HuH-7.5 (cell line): Measurements from ENCODE around the gene FAM219A.
A peak's percentile ranks its signal among the peaks of the same experiment; 100 is the strongest.

Experiments
- DNase-seq: peaks from one replicate; pipeline ENCODE4 v3.0.0; 2011; ENCODE audit warnings: low spot score

Gene FAM219A

DNA sequence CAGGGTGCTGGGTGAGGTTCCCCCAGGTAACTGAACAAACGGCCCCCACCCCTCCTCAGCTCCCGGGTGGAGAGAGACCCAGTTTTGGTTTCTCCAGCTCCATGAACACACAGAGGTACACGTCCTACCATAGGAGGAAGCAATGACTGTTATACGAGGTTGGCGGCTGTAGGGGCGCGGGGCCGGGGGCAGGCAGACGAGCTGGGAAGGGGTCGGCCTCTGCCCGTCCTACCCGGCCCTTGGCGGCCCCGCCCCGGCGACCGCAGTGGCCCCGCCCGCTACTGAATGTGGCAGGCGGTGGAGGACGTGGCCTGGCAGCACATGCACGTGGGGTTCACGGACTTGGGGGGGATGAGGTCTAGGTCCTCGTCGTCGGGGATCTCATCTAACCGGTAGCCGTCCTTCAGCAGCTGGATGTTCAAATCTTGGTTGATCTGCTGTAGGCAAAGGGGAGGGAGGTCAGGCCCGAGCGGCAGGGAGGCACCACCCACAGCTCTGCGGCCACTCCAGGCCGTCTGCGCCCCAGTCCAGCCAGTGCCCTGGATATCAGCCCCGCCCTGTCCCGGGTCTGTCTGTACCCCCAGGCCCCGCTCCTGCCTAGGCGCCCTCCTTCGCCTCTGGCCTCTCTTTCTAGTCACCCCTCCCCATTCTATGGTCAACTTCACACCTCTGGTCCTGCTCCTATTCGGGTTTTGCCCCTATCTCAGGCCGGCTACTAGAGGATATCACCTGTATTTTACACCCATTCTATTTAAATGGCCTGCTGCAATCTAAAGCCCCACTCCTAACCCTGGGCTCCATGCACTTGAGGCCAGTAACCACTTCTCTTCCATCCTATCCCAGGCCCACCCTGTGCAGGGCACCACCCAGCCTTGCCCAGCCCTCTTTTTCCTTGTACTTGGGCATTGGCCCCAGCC, 57.4 kb downstream of the FAM219A start:
- no peak for DNase-seq

DNA sequence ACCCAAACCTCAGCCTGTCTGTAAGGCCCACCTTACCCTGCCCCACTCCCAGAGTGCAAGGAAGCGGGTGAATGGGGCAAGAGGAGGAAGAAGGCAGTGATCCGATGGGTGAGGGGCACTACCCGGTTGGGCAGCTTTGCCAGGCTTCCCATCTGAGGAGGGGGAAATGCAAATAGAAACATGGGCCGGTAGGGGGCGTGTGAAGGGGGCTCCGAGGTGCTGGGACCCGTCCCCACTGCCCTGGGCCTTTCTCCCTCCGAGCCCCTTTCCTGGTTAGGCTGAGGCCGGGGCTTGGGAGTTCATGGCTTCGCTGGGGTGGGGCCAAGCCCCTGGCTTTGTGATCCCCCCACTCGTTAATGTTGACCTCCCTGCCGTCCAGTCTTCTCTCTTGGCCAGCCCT, 58.1 kb downstream of the FAM219A start:
- no peak for DNase-seq

DNA sequence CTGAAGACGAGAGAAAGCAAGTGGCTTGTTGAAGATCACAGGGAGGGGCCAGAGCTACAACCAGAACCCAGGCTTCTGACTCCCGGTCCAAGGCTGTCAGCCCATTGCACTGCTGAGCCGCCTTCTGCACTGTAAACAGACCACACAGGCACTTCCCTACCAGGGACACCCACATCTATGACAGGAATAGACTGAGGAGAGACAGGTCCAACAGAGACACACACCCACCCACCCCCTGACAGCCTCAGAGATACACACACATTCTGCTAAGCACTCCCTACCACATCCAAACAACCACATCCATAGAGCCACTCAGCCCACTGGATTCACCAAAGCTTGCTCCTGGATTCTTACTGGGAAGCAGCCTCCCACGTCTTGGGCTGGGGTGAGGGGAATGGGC, 58.6 kb downstream of the FAM219A start:
- DNase-seq = no peak

DNA sequence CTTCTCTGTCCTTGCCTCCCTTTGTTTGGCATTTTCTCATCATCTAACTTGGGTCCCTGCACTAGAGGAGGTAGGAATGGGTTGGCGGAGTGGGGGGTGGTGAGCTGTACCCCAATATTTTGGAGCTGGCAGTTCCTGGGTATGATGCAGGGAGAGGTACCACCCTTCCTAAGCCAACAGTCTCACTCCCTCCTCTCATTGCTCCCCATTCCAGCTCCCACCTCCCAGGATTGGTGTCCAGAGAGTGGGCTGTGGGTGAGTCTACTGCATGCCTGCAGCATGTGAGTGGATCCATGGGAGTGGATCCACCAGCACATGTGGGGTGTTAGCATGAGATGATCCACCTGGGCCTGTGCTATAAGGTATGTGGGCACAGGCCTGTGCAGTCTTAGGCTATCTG, 59.5 kb downstream of the FAM219A start:
- no peak for DNase-seq

DNA sequence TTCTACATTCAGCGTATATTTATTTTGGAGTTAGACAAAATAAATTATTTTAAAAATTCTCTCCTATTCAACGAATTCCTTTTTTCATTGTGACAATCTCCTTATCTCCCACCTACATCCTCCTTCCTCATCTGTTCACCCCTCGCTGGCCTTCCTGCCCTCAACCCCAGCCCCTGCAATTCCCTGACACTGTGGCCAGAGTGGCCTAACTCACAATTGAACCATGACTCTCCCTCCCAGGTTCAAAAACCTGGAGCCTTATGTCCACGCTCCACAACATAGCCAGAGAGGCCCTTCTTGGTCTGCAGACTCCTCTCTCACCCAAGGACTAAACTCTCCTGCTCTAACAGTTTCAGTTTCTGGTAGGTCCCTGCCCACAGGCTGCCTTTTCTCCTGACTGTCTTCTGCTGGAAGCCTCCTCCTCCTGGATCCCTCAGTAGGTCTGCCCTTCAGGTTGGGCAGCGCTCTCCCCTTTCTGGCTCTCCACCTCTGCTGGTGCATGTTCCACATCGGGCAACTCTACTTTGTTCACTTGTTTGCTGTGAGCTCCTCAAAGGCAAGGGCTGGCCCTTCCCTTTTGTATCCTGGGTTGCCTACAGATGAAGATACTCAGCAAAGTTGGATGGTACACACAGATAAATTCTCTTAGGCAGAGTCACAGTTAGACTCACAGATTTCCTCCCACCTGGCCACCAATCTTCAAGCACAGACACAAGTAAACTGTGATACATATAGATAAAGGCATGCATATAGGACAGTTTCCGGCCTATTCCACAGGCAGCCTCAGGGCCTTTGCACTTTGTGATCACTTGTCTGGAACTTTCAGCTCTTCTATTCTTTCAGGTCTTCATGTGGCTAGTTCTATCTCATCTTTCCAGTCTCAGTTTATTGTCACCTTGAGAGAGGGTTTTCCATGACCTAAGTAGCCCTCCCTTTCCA, 61.8 kb downstream of the FAM219A start:
- DNase-seq = no peak

DNA sequence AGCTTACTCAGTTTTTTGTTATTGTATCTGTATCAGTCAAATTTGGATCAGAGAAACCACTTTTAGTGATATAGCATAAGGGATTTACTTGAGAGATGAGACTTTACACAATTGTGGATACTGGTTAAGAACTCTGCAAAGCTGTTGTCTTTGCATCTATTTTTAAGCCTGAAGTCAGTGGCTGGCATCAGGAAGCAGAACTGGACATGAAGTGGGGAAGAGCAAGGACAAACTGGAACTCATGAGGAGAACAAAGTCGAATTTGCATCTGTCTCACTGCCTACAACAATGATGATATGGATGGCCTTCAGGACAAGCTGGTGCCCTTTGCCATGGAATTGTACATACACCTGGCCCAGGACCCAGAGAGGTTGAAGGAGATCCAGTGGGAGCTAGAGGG, 65.9 kb downstream of the FAM219A start:
- no peak for DNase-seq

DNA sequence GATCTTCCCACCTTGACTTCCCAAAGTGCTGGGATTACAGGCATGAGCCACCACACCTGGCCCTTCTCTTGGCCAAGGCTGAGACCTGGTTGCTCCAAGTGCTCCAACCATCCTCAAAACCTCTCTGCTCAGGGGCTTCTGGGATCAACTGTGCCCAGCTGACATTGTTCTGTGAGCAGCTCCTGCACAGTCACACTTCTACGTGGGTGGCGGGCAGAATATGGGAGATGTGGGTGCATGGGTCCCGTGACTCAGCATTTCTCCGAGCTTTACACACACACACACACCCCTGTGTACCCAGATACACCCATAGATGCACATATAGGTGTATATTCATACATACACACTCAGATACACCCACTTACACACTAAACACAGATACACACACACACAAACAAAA, 71.1 kb downstream of the FAM219A start:
- DNase-seq = no peak

DNA sequence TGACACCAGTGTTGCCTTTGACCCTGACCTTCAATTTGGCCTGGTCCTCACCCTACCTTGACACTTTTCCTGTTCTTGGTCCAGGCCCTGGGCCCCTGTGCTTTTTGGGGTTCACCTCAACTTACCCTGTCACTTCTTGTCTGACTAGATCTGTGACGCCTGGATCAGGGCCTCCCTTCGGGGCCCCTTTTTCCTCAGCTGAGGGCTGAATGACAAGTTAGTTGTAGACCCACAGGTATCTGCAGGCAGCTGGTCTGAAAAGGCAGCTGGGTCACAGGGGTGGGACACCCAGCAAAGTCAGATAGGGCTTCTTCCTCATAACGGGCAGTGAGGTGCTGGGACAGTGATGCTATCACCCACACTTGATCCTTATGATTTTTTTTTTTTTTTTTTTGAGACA, 71.7 kb downstream of the FAM219A start:
- no peak for DNase-seq

DNA sequence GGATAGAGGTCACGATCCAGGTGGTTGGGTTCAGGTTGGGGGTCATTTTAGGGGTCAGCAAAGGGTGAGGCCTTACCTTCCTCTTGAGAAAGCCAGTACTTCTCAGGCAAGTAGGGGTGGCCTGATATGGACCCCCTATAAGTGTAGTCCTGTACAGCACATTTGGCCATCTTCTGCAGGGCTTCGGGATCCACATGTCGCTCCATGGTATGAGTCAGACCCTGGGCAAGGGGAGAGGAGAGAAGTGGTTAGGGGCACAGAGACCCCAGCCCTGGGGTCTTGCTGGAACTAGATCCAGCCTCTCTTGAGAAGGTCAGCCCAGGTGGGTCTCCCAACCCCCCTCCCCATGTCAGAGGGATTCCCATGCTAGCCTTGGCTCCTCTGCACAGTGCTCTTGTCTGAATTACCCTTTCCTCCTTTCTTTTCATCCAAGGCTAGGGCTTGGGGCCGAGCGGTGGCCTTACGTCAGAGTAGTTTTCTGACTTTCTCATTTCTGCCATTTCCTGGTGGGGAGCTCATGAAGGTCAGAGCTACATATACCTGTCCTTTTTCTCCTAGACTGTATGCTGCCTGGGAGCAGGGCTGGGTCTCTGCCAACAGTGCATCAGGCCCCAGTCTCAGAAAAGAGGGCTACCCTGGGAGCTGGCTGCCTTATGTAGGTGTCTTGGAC, 72.7 kb downstream of the FAM219A start:
- DNase-seq = no peak

DNA sequence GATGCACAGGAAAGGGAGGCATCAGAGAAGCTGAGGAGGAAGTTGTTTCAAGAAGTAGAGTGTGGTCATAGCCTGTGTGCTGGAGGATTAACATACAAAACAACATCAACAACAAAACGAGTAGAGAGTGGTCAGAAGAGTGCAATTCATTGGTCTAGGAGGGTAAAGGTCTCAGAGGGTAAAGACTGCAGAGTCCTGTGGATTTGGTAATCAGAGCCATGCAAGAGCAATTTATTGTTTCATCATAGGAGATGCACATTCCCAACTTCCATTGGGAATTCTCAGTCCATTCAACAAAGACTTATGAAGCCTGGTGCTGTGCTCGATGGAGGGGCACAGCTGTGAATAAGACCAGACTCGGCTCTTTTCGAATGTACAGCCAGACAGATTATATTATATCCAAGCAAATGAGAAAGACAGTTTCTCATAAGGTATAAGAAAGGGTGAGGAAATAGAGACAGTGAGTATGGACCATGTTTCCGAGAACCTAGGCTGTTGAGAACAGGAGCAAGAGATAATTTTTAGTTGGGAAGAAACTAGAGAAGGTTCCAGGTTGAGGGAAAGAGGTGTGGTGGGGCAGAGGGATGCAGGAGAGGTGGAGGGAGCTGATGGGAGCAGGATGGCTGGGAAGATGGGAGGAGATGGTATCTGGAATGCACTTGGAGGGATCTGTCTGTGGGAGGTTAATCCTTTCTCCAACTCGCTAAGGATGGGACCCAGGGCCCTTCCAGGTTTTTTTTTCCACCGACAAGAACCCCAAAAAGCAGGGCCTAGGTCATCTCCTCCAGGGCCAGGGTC, 73.8 kb downstream of the FAM219A start:
- DNase-seq = no peak

DNA sequence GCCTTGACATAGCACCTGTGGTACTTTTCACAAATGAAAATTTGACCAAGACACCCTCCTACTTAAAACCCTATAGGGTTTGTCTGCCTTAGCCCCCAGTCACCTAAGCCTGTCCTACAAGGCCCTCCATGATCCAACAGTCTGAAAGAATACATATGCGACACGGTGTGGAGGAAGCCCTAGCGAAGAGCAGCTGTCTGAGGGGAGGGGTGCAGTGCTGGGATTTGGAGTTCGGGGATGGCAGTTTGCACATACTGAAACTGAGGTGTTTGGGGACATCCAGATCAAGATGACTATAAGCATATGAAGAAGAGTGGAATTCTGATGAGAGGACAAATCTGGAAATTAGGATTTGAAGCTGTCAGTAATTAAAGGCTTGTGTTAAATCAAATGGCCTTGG, 74.5 kb downstream of the FAM219A start:
- DNase-seq = no peak

DNA sequence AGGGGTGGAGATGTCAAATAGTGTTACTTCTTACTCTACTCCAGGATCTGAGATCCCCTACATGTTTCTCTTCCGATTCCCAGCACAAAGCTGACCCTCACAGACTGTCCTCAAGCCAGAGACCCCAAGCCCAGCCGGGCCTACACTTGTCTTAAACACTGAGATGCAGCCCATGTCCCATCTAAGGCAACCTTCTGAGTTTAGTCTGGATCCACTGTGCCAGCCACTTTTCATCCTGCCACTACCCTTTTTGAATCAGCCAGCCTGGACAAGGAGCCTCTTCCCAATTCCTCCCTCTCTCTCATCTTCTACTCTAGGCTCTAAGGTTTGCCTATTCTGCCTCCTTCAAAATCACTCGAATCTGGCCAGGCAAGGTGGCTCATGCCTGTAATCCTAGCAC, 75.5 kb downstream of the FAM219A start:
- DNase-seq = no peak

DNA sequence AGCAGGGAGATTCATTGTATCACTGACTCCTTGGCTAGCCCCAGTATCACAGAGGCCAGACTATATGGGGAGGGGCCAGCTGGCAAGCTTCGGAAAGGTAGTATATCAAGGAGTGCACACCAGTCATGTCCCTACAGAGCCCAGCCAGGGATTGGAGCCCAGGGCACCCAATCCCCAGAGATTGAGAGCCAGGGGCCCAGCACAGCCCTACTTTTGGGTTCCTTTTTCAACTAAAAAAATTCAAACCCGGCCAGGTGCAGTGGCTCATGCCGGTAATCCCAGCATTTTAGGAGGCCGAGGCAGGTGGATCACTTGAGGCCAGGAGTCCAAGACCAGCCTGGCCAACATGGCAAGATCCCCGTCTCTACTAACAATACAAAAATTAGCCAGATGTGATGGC, 76.3 kb downstream of the FAM219A start:
- no peak for DNase-seq

DNA sequence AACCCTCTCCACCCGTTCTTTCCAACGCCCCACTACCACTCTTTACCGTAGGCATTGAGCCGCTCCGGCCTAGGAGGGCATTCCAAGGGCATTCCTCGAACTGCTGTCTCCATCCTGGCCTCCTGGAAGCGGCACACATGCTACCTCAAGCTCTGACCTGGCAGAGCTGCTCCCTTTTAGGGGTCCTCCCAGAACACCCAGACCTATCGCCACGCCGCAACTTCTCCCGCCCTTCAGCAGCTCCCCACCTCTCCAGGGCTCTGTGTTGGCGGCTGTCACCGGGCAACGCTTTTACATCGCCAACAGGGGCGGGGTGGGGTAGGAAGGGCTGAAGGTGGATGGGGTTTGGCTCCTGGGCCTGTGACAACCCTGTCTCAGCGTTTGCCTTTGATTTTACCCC, 77.0 kb downstream of the FAM219A start:
- DNase-seq = no peak

DNA sequence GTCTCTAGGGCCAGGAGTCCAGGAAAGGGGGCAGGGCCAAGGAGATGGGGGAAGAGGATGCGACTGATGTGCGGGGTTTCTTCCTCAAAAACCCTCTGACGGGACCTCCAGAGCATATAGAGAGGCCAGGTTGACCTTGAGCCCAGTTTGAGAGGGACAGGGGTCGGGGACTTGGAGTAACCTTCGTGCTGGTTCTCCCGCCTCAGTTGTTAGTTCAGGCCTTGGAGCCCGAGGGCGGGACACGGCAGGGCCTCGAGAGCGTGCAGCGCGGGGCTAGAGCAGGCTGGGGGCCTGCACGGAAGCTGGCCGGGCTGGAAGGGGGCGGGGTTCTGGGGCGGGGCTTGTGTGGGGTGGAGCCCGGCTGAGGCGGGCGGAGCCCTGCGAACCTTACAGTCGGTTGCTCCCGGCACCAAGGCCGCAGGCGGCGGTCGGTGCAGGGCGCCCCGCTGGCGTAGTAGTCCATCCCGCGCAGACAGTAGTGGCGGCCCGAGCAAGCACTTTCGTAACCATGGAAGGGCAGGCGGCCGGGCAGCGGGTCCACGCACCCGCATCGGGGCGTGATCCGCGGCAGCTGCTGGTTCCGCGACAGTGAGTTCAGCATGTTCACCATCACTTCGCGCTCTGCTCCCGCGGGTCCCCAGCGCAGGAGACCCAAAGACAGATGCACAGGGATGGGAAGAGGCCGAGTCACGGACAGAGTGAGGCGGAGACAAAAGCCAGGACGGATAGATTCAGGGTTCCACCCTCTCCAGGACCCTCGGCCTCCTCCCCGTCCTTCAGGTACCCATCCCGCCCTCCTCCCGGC, 77.7 kb downstream of the FAM219A start:
- DNase-seq = peak; percentile 80

DNA sequence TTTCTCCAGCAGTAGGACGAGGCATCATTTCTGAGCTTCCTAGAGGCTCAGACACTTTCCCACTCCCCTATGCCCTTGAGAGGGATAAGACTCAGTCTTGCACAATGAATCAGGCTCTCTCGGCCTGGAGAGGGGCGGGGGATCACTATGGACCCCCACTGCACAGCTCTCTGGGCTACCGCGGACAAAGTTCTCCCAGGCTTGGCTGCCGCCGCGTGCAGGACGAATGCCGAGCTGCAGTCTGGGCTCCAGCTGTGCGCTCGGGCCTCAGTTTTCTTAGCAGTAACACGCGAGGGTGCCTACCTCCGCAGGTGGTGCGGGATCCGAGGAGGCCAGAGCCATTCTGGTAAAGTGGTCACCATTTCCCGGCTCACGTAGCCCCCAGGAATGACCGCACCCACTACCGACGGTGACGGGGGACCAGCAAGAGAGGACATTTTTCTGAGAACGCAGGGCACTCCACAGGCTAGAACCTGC, 78.3 kb downstream of the FAM219A start:
- DNase-seq = no peak

DNA sequence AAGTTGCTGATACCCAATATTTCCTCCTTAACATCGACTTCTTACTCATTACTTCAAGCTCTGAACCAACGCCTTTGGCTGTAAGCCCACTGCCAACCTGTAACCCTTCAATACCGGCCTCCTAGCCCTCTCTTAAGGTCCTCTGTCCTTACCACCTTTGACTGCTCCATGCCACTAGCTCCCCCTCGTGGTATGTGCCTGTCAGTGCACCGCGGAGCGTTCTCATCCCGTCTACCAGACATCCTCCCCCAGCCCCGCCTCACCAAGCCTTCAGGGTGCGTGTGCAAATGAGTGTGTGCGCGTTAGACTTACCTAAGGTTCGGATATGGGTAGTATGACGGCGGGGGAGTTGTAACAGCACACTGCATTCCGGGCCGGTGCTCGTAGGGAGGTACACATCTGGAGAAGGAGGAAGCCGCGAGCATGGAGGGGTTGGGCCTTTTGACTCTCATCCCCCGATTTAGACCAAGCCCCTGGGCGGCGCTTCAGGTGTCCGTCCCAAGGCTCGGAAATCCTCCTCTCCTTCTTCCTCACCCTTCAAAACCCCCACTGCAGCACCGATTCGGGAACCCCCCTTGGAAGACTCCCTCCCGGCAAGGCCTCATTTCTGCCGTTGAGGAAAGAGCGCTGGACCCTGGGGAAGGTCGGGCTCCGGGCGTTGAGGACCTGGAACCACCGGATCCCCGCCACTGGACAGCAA, 78.9 kb downstream of the FAM219A start:
- peak; percentile 82 for DNase-seq

DNA sequence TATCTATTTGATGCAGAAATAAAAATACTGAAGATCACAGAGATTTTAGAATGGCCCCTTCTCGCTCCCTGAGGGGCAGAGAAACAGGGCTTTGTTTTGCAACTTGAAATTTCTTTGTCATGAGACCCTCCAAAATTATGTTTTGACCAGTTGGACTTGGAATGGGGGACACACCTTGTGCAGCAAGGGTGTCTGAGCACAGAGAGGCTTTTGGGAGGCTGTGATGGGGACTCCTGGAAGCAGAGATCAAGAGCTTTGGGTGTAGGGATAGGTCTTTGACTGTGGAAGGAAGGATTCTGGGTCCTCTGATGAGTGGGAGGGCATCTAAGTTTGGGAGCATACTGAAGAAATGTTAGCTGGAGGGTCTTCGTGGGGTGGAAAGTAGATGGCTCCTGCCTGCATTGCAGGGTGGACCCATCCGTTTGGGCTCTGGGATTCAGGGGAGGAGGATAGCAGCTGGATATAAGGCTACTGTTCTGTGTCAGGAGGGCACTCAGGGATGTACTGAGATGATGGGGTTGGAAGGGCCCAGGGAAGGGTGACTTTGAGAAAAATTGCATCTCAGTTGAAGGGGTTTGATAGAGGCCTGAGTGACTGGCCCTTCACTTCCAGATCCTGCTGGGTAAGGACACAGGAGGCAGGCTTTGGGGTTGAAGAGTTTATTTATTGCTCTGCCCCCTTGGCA, 79.9 kb downstream of the FAM219A start:
- DNase-seq = no peak

DNA sequence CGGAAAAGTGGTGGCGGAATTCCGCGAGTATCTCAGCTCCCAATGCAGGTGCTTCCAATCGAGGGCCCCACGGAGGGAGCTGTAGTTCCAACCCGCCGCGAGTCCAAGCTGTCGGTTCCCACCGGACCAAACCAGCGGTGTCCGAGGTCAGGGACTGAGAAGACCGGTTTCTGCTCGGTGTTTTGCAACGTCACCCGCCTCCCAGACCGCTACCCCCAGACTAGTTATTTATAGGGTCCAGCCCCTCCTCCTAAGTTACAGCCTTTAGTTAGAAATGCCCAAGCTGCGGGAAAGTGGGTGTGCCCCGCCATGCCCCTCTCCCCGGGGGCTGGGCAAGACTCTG, 81.0 kb downstream of the FAM219A start:
- no peak for DNase-seq
